CD14-positive monocyte (primary cell): ENCODE measurements around the gene ANKRD33. TPM values are rescaled to one million over a fixed set of nuclear protein-coding genes. Genes with fewer than 3 reads are reported as not detected.

Source experiments
- DNase-seq, 3 donors: peaks; one replicate each; pipeline ENCODE4 v3.0.0-alpha.2; 2011 to 2022
- H2AFZ ChIP-seq: 2 replicates; pipeline ENCODE4 v1.6.0; 2012; ENCODE audit warnings: mild to moderate bottlenecking, low read depth, low read length, inconsistent platforms; ENCODE audit not compliant: insufficient read depth, poor library complexity, severe bottlenecking
- H3K27ac ChIP-seq, 2 donors: 1 replicate in 1 of 2; 2 replicates in 1 of 2; pipeline ENCODE4 v1.5.1; 2012 to 2013; ENCODE audit warnings: low read length in 2 of 2, control low read depth in 1 of 2, inconsistent platforms in 1 of 2, low read depth in 1 of 2, mild to moderate bottlenecking in 1 of 2
- H3K27me3 ChIP-seq, 2 donors: one replicate each; pipeline versions ENCODE4 v1.6.0 to v1.6.1; 2011 to 2013; ENCODE audit warnings: low read length in 2 of 2; ENCODE audit not compliant: control insufficient read depth in 2 of 2, insufficient read depth in 2 of 2
- H3K36me3 ChIP-seq, 2 donors: replicated peaks in 1 of 2; 1 replicate in 1 of 2; 2 replicates in 1 of 2; pipeline versions ENCODE4 v1.5.1 to v1.6.1; 2012 to 2013; ENCODE audit warnings: low read length in 2 of 2, control low read depth in 1 of 2, inconsistent platforms in 1 of 2, mild to moderate bottlenecking in 1 of 2; ENCODE audit not compliant: insufficient read depth in 2 of 2, control insufficient read depth in 1 of 2
- H3K4me1 ChIP-seq, 2 donors: 1 replicate in 1 of 2; 2 replicates in 1 of 2; pipeline versions ENCODE4 v1.5.1 to v1.6.1; 2012 to 2013; ENCODE audit warnings: low read length in 2 of 2, control low read depth in 1 of 2, inconsistent platforms in 1 of 2, mild to moderate bottlenecking in 1 of 2, moderate library complexity in 1 of 2; ENCODE audit not compliant: insufficient read depth in 2 of 2, control insufficient read depth in 1 of 2
- H3K4me2 ChIP-seq: replicated peaks from 2 replicates; pipeline ENCODE3; 2012; ENCODE audit warnings: low read length, moderate library complexity, mild to moderate bottlenecking; ENCODE audit not compliant: poor library complexity, severe bottlenecking; ENCODE audit errors: extremely low read depth
- H3K4me3 ChIP-seq, 3 experiments: fragments of 200-600 bp in 1 of 3; sonication (generic) in 1 of 3; replicated peaks in 1 of 3; 1 replicate in 2 of 3; 2 replicates in 1 of 3; pipeline ENCODE4 v1.5.1; 2011 to 2013; ENCODE audit warnings: low read length in 3 of 3, mild to moderate bottlenecking in 3 of 3, control low read depth in 2 of 3, low read depth in 2 of 3, inconsistent platforms in 1 of 3, moderate library complexity in 1 of 3
- H3K79me2 ChIP-seq: 2 replicates; pipeline ENCODE4 v1.6.0; 2012; ENCODE audit warnings: mild to moderate bottlenecking, control low read depth, inconsistent platforms, low read length, moderate library complexity; ENCODE audit not compliant: insufficient read depth
- H3K9ac ChIP-seq: 2 replicates; pipeline ENCODE4 v1.6.0; 2017; ENCODE audit warnings: low read length, mild to moderate bottlenecking; ENCODE audit not compliant: insufficient read depth, poor library complexity, severe bottlenecking
- H3K9me3 ChIP-seq, 2 donors: replicated peaks in 1 of 2; 1 replicate in 1 of 2; 2 replicates in 1 of 2; pipeline versions ENCODE4 v1.5.1 to v1.6.1; 2012 to 2013; ENCODE audit warnings: low read length in 2 of 2, control low read depth in 1 of 2; ENCODE audit not compliant: control insufficient read depth in 1 of 2, insufficient read depth in 1 of 2
- H4K20me1 ChIP-seq: 2 replicates; pipeline ENCODE4 v1.6.0; 2012; ENCODE audit warnings: mild to moderate bottlenecking, low read length, control low read depth, moderate library complexity; ENCODE audit not compliant: insufficient read depth
- H3K27ac Mint-ChIP-seq, 7 donors: one replicate each; pipeline ENCODE4 v1.8.0; 2020; ENCODE audit warnings: mild to moderate bottlenecking in 7 of 7, mixed read lengths in 7 of 7, moderate library complexity in 6 of 7, inconsistent platforms in 2 of 7
- H3K27me3 Mint-ChIP-seq, 3 donors: one replicate each; pipeline ENCODE4 v1.8.0; 2021 to 2022; ENCODE audit warnings: low read depth in 3 of 3, mild to moderate bottlenecking in 3 of 3, mixed read lengths in 3 of 3, moderate library complexity in 3 of 3, inconsistent platforms in 1 of 3
- H3K36me3 Mint-ChIP-seq, 2 donors: one replicate each; pipeline ENCODE4 v1.8.0; 2020; ENCODE audit warnings: mixed read lengths in 2 of 2, inconsistent platforms in 1 of 2, mild to moderate bottlenecking in 1 of 2
- H3K4me1 Mint-ChIP-seq: one replicate; pipeline ENCODE4 v1.8.0; 2020; ENCODE audit warnings: mild to moderate bottlenecking, mixed read lengths
- H3K4me3 Mint-ChIP-seq, 2 donors: one replicate each; pipeline ENCODE4 v1.8.0; 2020; ENCODE audit warnings: mild to moderate bottlenecking in 2 of 2, mixed read lengths in 2 of 2, moderate library complexity in 1 of 2
- H3K9me3 Mint-ChIP-seq, 7 donors: one replicate each; pipeline ENCODE4 v1.8.0; 2020 to 2022; ENCODE audit warnings: mixed read lengths in 7 of 7, mild to moderate bottlenecking in 6 of 7, moderate library complexity in 6 of 7, inconsistent platforms in 2 of 7
- CTCF ChIP-seq: fragments of 200-600 bp; IDR thresholded peaks from one replicate; pipeline ENCODE4 v1.8.0; 2022; ENCODE audit warnings: antibody characterized with exemption, mild to moderate bottlenecking
- WGBS: methylation state at CpG from one replicate; pipeline ENCODE4 v1.1.5; 2013; ENCODE audit warnings: missing lambda C conversion rate; ENCODE audit not compliant: insufficient coverage; 5-methylcytosine and 5-hydroxymethylcytosine counted together
- intact Hi-C, 2 donors: fragments of 100-400 bp; cut with micrococcal nuclease; formaldehyde crosslinking; loops; one replicate each; pipeline versions ENCODE4 v1.15.0 to v1.15.1; 2023
- polyA plus RNA-seq, 3 donors: library from polyadenylated mRNA; depleted of rRNA in 1 of 3; unstranded in 2 of 3; stranded (reverse) in 1 of 3; fragments of 300-500 nt in 2 of 3; fragments of >200 nt in 1 of 3; fragmentation: Illumina TruSeq in 2 of 3; gene quantifications; 1 replicate in 2 of 3; 2 replicates in 1 of 3; pipeline ENCODE4 v1.2.3, GENCODE V29; 2012 to 2021

Gene ANKRD33
- polyA plus RNA-seq, 3 donors, result 0.07 TPM; not detected in 2

- H3K4me1 Mint-ChIP-seq, result peaks cover 36% of the 10 kb centered on the region
- peak overlapping the region in 1 of 2 donors; percentile 52 for H3K4me3 Mint-ChIP-seq
- H3K9me3 Mint-ChIP-seq, result peaks cover 0 to 8% (median 0%) of the 10 kb centered on the region in 7 donors
- intact Hi-C loops, result loop anchor here in 1 of 2 donors (2.0 kb wide), 1 partner anchor 35 kb away; no protein-coding TSS in a partner anchor
- H3K9ac ChIP-seq, result no peak overlapping the region
- WGBS, result 75% methylated on average over 11 of the region's 18 CpGs
- peak in 2 of 3 donors; percentile 23 to 68 for DNase-seq
- no peaks in the 10 kb centered on the region for H3K36me3 ChIP-seq
- H3K27ac Mint-ChIP-seq, result peak overlapping the region in 4 of 7 donors; percentile 12 to 62 (median 52)
- H4K20me1 ChIP-seq, result no peaks in the 10 kb centered on the region
- no peaks in the 10 kb centered on the region for H3K79me2 ChIP-seq
- H2AFZ ChIP-seq, result no peak overlapping the region
- peaks cover 10 to 22% of the 10 kb centered on the region in 2 donors for H3K27me3 ChIP-seq
- H3K27me3 Mint-ChIP-seq, result peaks cover 19 to 27% (median 26%) of the 10 kb centered on the region in 3 donors
- H3K27ac ChIP-seq, result no peak overlapping the region
- no peak overlapping the region for H3K4me2 ChIP-seq
- peaks cover 28 to 39% of the 10 kb centered on the region in 2 donors for H3K4me1 ChIP-seq
- H3K9me3 ChIP-seq, result no peaks in the 10 kb centered on the region
- TF ChIP-seq CTCF, result no peak
- H3K36me3 Mint-ChIP-seq, result peaks cover 6 to 16% of the 10 kb centered on the region in 2 donors
- no peak overlapping the region for H3K4me3 ChIP-seq
These were observed 17.8 kb downstream of the ANKRD33 start for GRCh38 chr12:51905471-51906429.

GRCh38 chr12:51906430-51907082 is 18.7 kb downstream of the ANKRD33 start:
- peaks cover 17 to 27% (median 26%) of the 10 kb centered on the region in 3 donors for H3K27me3 Mint-ChIP-seq
- H2AFZ ChIP-seq, result no peak overlapping the region
- H3K4me3 Mint-ChIP-seq, result peak overlapping the region in 1 of 2 donors; percentile 65
- H3K9me3 Mint-ChIP-seq, result peaks cover 0 to 8% (median 0%) of the 10 kb centered on the region in 7 donors
- no peaks in the 10 kb centered on the region for H3K79me2 ChIP-seq
- WGBS, result 80% methylated on average over 7 of the region's 23 CpGs
- peaks cover 44% of the 10 kb centered on the region for H3K4me1 Mint-ChIP-seq
- H3K4me1 ChIP-seq, result peaks cover 36 to 47% of the 10 kb centered on the region in 2 donors
- no peaks in the 10 kb centered on the region for H3K36me3 ChIP-seq
- H4K20me1 ChIP-seq, result no peaks in the 10 kb centered on the region
- no peak for DNase-seq
- intact Hi-C loops, result no loop called here
- H3K27ac Mint-ChIP-seq, result peak overlapping the region in 1 of 7 donors; percentile 50
- peak overlapping the region; percentile 42 for H3K9ac ChIP-seq
- peak overlapping the region; percentile 70 for H3K4me2 ChIP-seq
- H3K36me3 Mint-ChIP-seq, result peaks cover 6 to 16% of the 10 kb centered on the region in 2 donors
- peak overlapping the region in 1 of 3 experiments; percentile 65 for H3K4me3 ChIP-seq
- H3K27ac ChIP-seq, result no peak overlapping the region
- peaks cover 10 to 22% of the 10 kb centered on the region in 2 donors for H3K27me3 ChIP-seq
- no peak for TF ChIP-seq CTCF
- no peaks in the 10 kb centered on the region for H3K9me3 ChIP-seq
